B cell (primary cell): Measurements from ENCODE around the gene PPIH. TPM values are rescaled to one million over a fixed set of nuclear protein-coding genes. Genes with fewer than 3 reads are reported as not detected.

Source experiments
- ATAC-seq: fragments of 200-7000 bp; cut with Tn5 transposase; one replicate; pipeline ENCODE4 v1.10.0; 2021; ENCODE audit warnings: low read depth, mild to moderate bottlenecking, moderate number of reproducible peaks, moderate library complexity
- CTCF ChIA-PET: fragments of 350-600 bp; sonication (Branson Sonifier 250); formaldehyde crosslinking; loops from one replicate; lab custom pipeline; 2021; ENCODE audit warnings: antibody characterized with exemption, inconsistent platforms; lab: Charles Lee
- POLR2A ChIA-PET: fragments of 350-600 bp; sonication (Branson Sonifier 250); formaldehyde crosslinking; loops from one replicate; lab custom pipeline; 2021; ENCODE audit warnings: antibody characterized with exemption; lab: Charles Lee
- DNase-seq: peaks from one replicate; pipeline ENCODE4 v3.0.0; 2013
- H2AFZ ChIP-seq: 2 replicates; pipeline ENCODE4 v1.6.1; 2012; ENCODE audit warnings: mild to moderate bottlenecking, low read depth, low read length; ENCODE audit not compliant: insufficient read depth, poor library complexity, severe bottlenecking
- H3K27ac ChIP-seq, 2 donors: 1 replicate in 1 of 2; 2 replicates in 1 of 2; pipeline ENCODE4 v1.5.1; 2012 to 2013; ENCODE audit warnings: low read length in 2 of 2, mild to moderate bottlenecking in 2 of 2, moderate library complexity in 1 of 2
- H3K27me3 ChIP-seq, 4 experiments: fragments of 200-600 bp in 1 of 4; sonication (generic) in 1 of 4; replicated peaks in 1 of 4; 1 replicate in 2 of 4; 2 replicates in 2 of 4; pipeline versions ENCODE4 v1.6.1 to v1.7.0; 2013 to 2016; ENCODE audit warnings: low read length in 3 of 4, mild to moderate bottlenecking in 2 of 4, mixed read lengths in 1 of 4, moderate library complexity in 1 of 4; ENCODE audit not compliant: insufficient read depth in 4 of 4, control insufficient read depth in 3 of 4; ENCODE audit errors: control extremely low read depth in 1 of 4
- H3K36me3 ChIP-seq, 2 experiments: replicated peaks in 1 of 2; 1 replicate in 1 of 2; 2 replicates in 1 of 2; pipeline versions ENCODE4 v1.6.1 to v1.7.1; 2013; ENCODE audit warnings: low read length in 1 of 2; ENCODE audit not compliant: insufficient read depth in 2 of 2, control insufficient read depth in 1 of 2; ENCODE audit errors: control extremely low read depth in 1 of 2, extremely low read depth in 1 of 2
- H3K4me1 ChIP-seq, 2 donors: fragments of 200-600 bp in 1 of 2; sonication (generic) in 1 of 2; 1 replicate in 1 of 2; 2 replicates in 1 of 2; pipeline versions ENCODE4 v1.5.1 to v1.6.1; 2013 to 2017; ENCODE audit warnings: low read length in 2 of 2; ENCODE audit not compliant: control insufficient read depth in 2 of 2, insufficient read depth in 2 of 2
- H3K4me2 ChIP-seq: replicated peaks from 2 replicates; pipeline ENCODE3; 2012; ENCODE audit warnings: mild to moderate bottlenecking, low read depth, low read length; ENCODE audit not compliant: poor library complexity, severe bottlenecking
- H3K4me3 ChIP-seq, 5 experiments: fragments of 200-600 bp in 1 of 5; sonication (generic) in 1 of 5; 1 replicate in 3 of 5; 2 replicates in 2 of 5; pipeline versions ENCODE4 v1.5.1 to v1.7.0; 2011 to 2016; ENCODE audit warnings: low read length in 4 of 5, mild to moderate bottlenecking in 4 of 5, low read depth in 2 of 5, control low read depth in 1 of 5, moderate library complexity in 1 of 5; ENCODE audit not compliant: insufficient read depth in 1 of 5; ENCODE audit errors: control extremely low read depth in 1 of 5, extremely low read depth in 1 of 5
- H3K79me2 ChIP-seq: fragments of 200-600 bp; sonication (generic); one replicate; pipeline ENCODE4 v1.6.0; 2016; ENCODE audit warnings: low read length; ENCODE audit not compliant: control insufficient read depth, insufficient read depth
- H3K9ac ChIP-seq: fragments of 200-600 bp; sonication (generic); 2 replicates; pipeline ENCODE4 v1.6.1; 2017; ENCODE audit warnings: mild to moderate bottlenecking, low read length, moderate library complexity
- H3K9me3 ChIP-seq, 3 donors: one replicate each; pipeline versions ENCODE4 v1.6.1 to v1.7.1; 2013; ENCODE audit warnings: low read length in 2 of 3; ENCODE audit not compliant: control insufficient read depth in 2 of 3, insufficient read depth in 1 of 3; ENCODE audit errors: control extremely low read depth in 1 of 3
- H4K20me1 ChIP-seq: 2 replicates; pipeline ENCODE4 v1.6.0; 2012; ENCODE audit warnings: mild to moderate bottlenecking, low read length; ENCODE audit not compliant: insufficient read depth, control insufficient read depth, poor library complexity, severe bottlenecking
- H3K27ac Mint-ChIP-seq: one replicate; pipeline ENCODE4 v1.8.0; 2021; ENCODE audit warnings: mixed read lengths
- H3K27me3 Mint-ChIP-seq: one replicate; pipeline ENCODE4 v1.8.0; 2021; ENCODE audit warnings: mixed read lengths
- H3K4me1 Mint-ChIP-seq: one replicate; pipeline ENCODE4 v1.8.0; 2021; ENCODE audit warnings: mixed read lengths
- H3K4me3 Mint-ChIP-seq: one replicate; pipeline ENCODE4 v1.8.0; 2021; ENCODE audit warnings: mixed read lengths
- H3K9me3 Mint-ChIP-seq: one replicate; pipeline ENCODE4 v1.8.0; 2022; ENCODE audit warnings: mixed read lengths; ENCODE audit not compliant: insufficient read depth
- EZH2 ChIP-seq: IDR thresholded peaks from 2 replicates; pipeline ENCODE4 v1.6.1; 2012; ENCODE audit warnings: borderline replicate concordance, low read depth, mild to moderate bottlenecking, moderate library complexity, low read length; ENCODE audit not compliant: insufficient read depth, poor library complexity, severe bottlenecking
- WGBS: methylation state at CpG from one replicate; pipeline ENCODE4 v1.1.5; 2013; ENCODE audit warnings: missing lambda C conversion rate; ENCODE audit not compliant: insufficient coverage; 5-methylcytosine and 5-hydroxymethylcytosine counted together
- intact Hi-C: fragments of 100-400 bp; cut with micrococcal nuclease; formaldehyde crosslinking; loops from one replicate; pipeline ENCODE4 v1.10.0; 2022
- polyA plus RNA-seq: library from polyadenylated mRNA; depleted of rRNA; stranded (reverse); fragments of >200 nt; gene quantifications from 2 replicates; pipeline ENCODE4 v1.2.3, GENCODE V29; 2012
- total RNA-seq, 2 donors: library from RNA; stranded (reverse); fragments of 120-200 nt in 1 of 2; gene quantifications; 1 replicate in 1 of 2; 2 replicates in 1 of 2; pipeline versions ENCODE4 v1.2.3 to v1.2.4, GENCODE V29; 2013 to 2022
- TF ChIP-seq, protein P1 (sequence below): fragments of 200-600 bp; IDR thresholded peaks from one replicate; pipeline ENCODE4 v1.8.0; 2022; ENCODE audit warnings: antibody characterized with exemption, mild to moderate bottlenecking

The PPIH gene
- total and polyA plus RNA-seq, 2 donors (not counting 1 experiment from before 2014, with no cell fraction given), result 42.4 to 50.3 TPM

DNA sequence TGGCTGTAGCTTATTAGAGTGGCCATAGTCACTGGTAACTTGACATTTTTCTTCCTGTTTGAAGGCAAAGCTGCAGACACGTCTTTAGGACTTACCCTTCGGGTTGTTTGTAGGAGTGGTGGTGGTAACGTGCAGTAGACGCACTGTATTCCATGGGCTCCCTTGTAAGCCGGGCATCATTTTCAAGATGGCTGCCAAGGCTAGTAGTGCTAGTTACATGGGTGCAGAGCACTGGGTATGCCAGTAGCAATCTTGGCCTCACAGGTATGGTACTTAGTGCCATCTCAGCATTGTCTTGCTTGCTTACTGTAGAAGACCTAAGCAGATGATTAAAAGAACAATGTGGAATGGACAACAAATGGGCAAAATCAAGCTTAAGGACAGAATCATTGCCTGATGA, 25.9 kb downstream of the PPIH start:
- ChIA-PET POLR2A (no interaction called here), CTCF (interaction anchor here (2.1 to 2.7 kb wide), 3 partner anchors 74 to 339 kb away, joined by 6 to 15 read pairs (median 7); partner anchors contain the start of genes C1orf50 and P3H1)
- H3K27ac Mint-ChIP-seq, result peak overlapping the region; percentile 93
- Histone ChIP-seq H3K27me3 (no peaks in the 10 kb centered on the region), H3K4me2 (peak overlapping the region; percentile 86), H3K4me3 (peak overlapping the region in 2 of 5 experiments; percentile 81 to 94), H4K20me1 (peaks cover 62% of the 10 kb centered on the region), H3K9ac (peak overlapping the region; percentile 69), H2AFZ (no peak overlapping the region), H3K36me3 (peaks cover 11 to 35% of the 10 kb centered on the region in 2 experiments), H3K79me2 (peaks cover 77% of the 10 kb centered on the region), H3K4me1 (peaks cover 65 to 71% of the 10 kb centered on the region in 2 donors), H3K27ac (peak overlapping the region in 1 of 2 donors; percentile 92), H3K9me3 (no peaks in the 10 kb centered on the region)
- WGBS, result 67% methylated on average over 5 of the region's 5 CpGs
- TF ChIP-seq EZH2, result no peak
- TF ChIP-seq, protein P1, sequence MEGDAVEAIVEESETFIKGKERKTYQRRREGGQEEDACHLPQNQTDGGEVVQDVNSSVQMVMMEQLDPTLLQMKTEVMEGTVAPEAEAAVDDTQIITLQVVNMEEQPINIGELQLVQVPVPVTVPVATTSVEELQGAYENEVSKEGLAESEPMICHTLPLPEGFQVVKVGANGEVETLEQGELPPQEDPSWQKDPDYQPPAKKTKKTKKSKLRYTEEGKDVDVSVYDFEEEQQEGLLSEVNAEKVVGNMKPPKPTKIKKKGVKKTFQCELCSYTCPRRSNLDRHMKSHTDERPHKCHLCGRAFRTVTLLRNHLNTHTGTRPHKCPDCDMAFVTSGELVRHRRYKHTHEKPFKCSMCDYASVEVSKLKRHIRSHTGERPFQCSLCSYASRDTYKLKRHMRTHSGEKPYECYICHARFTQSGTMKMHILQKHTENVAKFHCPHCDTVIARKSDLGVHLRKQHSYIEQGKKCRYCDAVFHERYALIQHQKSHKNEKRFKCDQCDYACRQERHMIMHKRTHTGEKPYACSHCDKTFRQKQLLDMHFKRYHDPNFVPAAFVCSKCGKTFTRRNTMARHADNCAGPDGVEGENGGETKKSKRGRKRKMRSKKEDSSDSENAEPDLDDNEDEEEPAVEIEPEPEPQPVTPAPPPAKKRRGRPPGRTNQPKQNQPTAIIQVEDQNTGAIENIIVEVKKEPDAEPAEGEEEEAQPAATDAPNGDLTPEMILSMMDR, result no peak
- H3K27me3 Mint-ChIP-seq, result no peaks in the 10 kb centered on the region
- no peak for ATAC-seq
- intact Hi-C loops, result no loop called here
- no peaks in the 10 kb centered on the region for H3K9me3 Mint-ChIP-seq
- no peak for DNase-seq
- H3K4me1 Mint-ChIP-seq, result peaks cover 75% of the 10 kb centered on the region
- H3K4me3 Mint-ChIP-seq, result peak overlapping the region; percentile 95

DNA sequence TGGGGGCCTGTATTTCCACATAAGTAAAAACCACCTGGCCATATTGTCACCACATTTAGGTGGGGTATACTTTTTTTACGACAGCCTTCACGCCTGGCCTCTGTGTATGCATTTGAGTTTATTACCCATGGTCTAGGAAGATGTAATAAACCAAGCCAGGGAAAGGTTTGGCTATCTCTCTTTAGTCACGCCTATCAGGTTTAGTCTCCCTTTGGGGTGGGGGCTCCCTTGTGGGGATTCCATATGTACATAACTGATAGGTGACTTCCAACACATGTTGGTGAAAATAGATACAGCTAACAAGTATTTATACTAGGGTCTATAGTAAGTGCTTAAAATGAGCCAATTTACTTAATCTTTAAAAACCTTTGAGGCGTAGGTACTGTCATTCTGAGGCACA, 28.2 kb downstream of the PPIH start:
- H3K9me3 ChIP-seq, result no peaks in the 10 kb centered on the region
- no peak overlapping the region for H3K27ac ChIP-seq
- H2AFZ ChIP-seq, result no peak overlapping the region
- H3K36me3 ChIP-seq, result peaks cover 13 to 40% of the 10 kb centered on the region in 2 experiments
- peaks cover 85% of the 10 kb centered on the region for H3K79me2 ChIP-seq
- H3K4me1 ChIP-seq, result peaks cover 70 to 80% of the 10 kb centered on the region in 2 donors
- TF ChIP-seq, protein P1, result no peak
- no peak for TF ChIP-seq EZH2
- peaks cover 84% of the 10 kb centered on the region for H4K20me1 ChIP-seq
- ChIA-PET CTCF (interaction anchor here (0.9 kb wide), 1 partner anchor 341 kb away, joined by 3 read pairs; no protein-coding TSS in a partner anchor), POLR2A (interaction anchor here (1.1 kb wide), 1 partner anchor 160 kb away, joined by 3 read pairs; the partner anchor contains the start of gene ZNF691)
- H3K4me3 ChIP-seq, result no peak overlapping the region
- intact Hi-C loops, result no loop called here
- no peaks in the 10 kb centered on the region for H3K27me3 ChIP-seq
- WGBS, result no CpG with 5 or more reads among the region's 4 CpGs
- no peak for DNase-seq
- Mint-ChIP-seq H3K4me3 (peak overlapping the region; percentile 6), H3K27me3 (no peaks in the 10 kb centered on the region), H3K4me1 (peaks cover 85% of the 10 kb centered on the region), H3K27ac (no peak overlapping the region), H3K9me3 (no peaks in the 10 kb centered on the region)
- no peak for ATAC-seq
- peak overlapping the region; percentile 5 for H3K4me2 ChIP-seq
- no peak overlapping the region for H3K9ac ChIP-seq
